GM23338 (cell line): ENCODE measurements around the gene LUC7L.

ENCODE experiments used
- EZH2 ChIP-seq: fragments of 200-600 bp; sonication (generic); IDR thresholded peaks from one replicate; pipeline ENCODE4 v1.8.0; 2017; ENCODE audit warnings: antibody characterized with exemption, mild to moderate bottlenecking, low read depth; ENCODE audit not compliant: unreplicated experiment
- EZH2phosphoT487 ChIP-seq: fragments of 200-600 bp; sonication (generic); IDR thresholded peaks from one replicate; pipeline ENCODE4 v1.8.1; 2018; ENCODE audit warnings: antibody characterized with exemption; ENCODE audit not compliant: unreplicated experiment
- JUNB ChIP-seq: IDR thresholded peaks from one replicate; pipeline ENCODE4 v1.6.1; 2016; ENCODE audit warnings: antibody characterized with exemption; ENCODE audit not compliant: unreplicated experiment
- NANOG ChIP-seq: IDR thresholded peaks from 2 replicates; pipeline ENCODE4 v1.6.1; 2016; ENCODE audit warnings: antibody characterized with exemption, borderline replicate concordance
- POLR2AphosphoS5 ChIP-seq: IDR thresholded peaks from 2 replicates; pipeline ENCODE4 v1.6.1; 2016; ENCODE audit warnings: antibody characterized with exemption, low read depth
- TF ChIP-seq, protein P1 (sequence below), 2 experiments: fragments of 200-600 bp in 1 of 2; sonication (generic) in 1 of 2; conservative IDR thresholded peaks; 2 replicates each; pipeline versions ENCODE4 v1.5.1 to v1.6.1; 2016 to 2017; ENCODE audit warnings: antibody characterized with exemption in 2 of 2, low read depth in 2 of 2, mild to moderate bottlenecking in 2 of 2, moderate library complexity in 1 of 2

DNA sequence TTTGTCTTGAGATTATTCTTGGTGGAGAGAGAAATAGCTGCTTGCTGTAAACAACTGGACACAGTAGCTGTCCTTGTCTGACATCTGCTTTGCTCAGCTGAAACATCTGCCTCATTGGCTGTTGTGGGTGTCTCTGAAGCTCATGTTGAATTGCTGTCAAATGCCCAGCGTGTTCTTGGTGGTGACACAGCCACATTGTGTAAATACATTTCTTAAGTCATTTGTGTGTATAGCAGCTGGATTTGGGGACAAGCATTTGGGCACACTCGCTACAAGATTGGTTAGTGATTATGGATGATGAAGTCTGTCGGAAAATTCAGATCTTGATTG lies 10.7 kb upstream of the LUC7L start:
- TF ChIP-seq JUNB (no peak), POLR2AphosphoS5 (no peak), EZH2phosphoT487 (no peak), EZH2 (no peak), NANOG (no peak)
- TF ChIP-seq, protein P1, sequence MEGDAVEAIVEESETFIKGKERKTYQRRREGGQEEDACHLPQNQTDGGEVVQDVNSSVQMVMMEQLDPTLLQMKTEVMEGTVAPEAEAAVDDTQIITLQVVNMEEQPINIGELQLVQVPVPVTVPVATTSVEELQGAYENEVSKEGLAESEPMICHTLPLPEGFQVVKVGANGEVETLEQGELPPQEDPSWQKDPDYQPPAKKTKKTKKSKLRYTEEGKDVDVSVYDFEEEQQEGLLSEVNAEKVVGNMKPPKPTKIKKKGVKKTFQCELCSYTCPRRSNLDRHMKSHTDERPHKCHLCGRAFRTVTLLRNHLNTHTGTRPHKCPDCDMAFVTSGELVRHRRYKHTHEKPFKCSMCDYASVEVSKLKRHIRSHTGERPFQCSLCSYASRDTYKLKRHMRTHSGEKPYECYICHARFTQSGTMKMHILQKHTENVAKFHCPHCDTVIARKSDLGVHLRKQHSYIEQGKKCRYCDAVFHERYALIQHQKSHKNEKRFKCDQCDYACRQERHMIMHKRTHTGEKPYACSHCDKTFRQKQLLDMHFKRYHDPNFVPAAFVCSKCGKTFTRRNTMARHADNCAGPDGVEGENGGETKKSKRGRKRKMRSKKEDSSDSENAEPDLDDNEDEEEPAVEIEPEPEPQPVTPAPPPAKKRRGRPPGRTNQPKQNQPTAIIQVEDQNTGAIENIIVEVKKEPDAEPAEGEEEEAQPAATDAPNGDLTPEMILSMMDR (conservative IDR thresholded peaks at IDR 0.05; ENCODE audit: low read depth in 2 of 2) = no peak
